ENCODE measurements around the gene BAIAP2L2.
"Not testable (repeated sequence)": the region's sequence is repeated elsewhere in the genome, so short reads cannot be mapped to it uniquely, and the experiment has no call there.

Gene BAIAP2L2

DNA sequence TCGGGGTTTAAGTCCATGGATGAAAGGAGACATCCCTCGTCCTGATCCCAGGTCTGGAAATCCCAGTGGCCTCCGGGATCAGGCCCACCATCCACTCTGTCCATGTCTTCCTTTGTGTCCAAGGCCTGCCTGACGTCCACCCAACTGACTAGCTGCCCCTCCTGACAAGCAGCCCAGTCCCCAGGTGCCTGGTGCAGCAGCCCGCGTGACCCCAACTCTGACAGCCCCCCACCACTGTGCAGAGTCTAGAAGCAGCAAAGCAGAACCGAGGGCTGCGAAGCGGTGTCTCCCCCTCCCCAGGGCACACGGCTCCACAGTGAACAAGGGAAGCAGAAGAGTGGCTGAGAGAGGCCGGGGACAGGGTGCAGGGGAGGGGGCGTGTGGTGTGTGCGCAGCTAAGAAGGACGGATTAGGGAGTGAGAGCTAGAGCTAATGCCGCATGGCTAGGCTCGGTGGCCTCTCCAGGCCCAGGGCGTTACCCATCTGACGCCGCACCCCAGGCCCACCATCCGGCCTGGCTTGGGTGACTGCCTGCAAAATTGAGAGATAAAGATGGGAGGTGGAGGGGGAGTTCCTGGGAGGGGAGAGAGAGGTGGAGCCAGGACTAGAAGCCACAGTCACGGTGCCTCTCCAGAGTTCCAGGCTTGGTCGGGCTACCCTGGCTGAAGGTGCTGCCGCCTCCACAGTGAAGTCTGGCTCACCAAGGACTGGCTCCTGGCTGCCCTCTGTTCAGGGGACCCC, 16.6 kb upstream of the BAIAP2L2 start:
- no peak for DNase-seq

DNA sequence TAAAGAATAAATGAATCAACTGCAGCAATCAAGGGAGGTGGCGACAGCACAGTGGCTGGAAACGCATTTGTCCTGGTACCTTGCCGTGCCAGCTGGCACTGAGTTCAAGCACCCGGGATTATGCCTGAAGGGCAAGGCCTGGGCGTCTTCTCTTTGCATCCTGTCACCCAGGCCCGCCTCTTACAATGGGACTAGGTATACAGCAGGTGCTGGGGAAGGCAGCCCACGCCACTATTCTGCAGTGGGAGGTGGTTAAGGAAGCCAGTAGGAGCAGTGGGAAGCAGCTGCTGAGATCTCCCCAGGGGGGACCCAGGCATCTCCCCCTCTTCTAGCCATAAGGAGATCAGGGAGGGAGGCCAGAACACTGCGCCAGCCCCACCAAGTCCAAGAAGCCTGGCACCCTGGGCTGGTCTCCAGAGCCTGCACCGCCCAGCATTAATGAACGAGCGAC, 15.3 kb upstream of the BAIAP2L2 start:
- peak; percentile 31 for DNase-seq

DNA sequence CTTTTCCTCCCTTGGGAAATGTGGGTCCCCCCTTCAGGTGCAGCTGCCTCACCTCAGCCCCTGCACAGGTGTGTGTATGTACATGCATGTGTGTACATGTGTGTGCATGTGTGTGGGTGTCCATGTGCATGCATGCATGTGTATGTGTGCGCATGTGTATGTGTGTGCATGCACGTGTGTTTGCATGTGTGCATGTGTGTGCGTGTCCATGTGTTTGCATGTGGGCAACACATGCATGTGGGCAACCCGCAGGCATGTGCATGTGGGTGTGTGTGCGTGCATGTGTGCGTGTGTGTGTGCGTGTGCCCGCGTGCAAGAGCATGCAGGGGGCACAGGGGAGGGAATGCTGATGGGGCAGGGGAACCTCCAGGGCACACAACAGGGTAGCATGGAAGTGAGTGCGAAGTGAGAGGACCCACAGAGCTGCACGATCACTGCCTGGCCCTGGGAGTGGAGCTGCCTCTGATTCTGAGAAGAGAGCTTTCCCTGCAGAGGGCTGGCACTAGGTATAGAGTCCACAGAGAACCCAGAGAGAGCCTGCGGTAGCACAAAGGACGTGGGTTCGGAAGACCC, 14.6 kb upstream of the BAIAP2L2 start:
- no peak for DNase-seq

DNA sequence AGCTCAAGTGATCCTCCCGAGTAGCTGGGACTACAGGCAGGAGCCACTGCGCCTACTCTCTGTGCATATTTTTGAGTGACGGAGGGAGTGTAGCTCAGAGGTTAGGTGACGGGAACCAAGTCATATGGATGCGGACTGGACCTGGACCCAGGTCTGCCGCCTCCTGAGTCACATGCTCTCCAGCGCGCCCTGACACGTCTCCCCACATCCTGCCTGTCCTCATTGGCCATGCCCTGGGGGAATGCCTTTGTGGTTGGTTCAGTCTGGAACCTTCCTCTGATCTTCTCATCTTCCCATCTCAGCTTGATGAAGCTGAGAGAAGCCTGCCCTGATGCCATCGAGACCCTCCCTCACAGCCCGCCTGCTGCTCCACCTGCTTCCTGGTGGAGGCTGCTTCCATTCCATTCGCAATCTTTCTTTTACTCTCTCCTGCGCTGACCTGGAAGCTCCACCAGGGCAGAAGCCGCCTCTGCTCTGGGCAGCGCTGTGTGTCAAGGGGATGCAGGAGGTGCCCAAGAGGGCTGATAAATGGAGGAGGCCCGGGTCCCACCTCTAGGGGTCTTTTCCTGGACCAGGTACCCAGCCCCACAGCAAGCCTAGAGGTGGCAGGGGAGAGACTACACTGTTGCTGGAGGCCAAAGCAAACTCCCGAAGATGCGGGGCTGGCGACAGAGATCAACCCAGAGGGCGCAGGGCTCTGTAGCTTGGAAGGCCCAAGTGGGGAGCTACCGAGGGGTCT, 13.9 kb upstream of the BAIAP2L2 start:
- DNase-seq, result no peak

DNA sequence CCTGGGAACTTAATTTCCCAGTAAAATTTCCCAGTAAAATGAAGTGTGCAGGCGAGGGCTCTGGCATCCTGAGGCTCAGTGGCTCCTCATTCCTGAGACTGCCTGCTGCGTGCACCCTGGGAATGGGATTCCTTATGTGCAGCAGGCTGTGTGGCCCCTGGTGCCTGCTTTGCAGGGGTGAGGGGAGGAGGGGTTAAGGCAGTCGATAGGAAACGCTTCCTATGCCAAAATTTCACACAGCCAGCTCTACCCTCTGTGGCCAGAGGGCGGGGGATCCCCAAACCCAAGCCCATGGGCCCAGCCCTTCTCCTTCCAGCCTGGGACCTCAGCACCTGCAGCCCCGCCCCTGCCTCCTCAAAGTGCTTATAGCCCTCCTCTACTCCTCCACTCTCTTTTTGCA, 12.1 kb upstream of the BAIAP2L2 start:
- no peak for DNase-seq

DNA sequence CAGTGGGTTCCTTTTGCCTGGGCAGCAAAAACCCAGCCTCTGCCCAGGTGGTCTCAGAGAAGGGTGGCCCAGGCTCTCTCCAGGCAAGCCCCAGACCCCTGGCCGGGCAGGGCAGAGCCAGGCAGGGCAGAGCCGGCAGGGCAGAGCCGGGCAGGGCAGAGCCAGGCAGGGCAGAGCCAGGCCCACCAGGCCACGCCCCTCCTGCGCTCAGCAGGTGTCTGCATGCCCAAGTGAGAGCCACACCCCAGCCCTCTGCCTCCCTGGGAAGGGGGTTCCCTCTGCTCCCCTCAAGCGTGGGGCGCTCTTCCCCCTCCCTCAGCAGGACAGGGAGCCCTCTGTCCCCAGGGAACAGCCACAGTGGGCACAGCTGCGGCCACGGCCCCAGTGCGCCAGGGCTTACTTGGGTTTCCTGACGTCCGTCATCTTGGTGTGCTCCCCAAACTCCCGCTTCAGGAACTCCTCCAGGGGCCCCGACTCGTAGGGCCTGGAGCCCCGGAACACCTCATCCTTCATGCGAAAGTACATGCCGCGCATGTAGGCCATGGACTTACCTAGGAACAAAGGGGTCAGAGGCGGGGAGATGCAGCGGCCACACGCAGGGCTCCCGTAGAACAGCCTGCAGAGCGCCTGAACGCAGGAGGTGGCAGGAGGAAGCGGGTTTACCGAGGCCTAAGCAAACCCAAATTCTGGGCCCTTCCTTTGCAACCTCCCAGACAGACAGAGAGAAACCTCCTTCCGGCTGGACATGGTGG, 10.1 kb upstream of the BAIAP2L2 start:
- no peak for DNase-seq

DNA sequence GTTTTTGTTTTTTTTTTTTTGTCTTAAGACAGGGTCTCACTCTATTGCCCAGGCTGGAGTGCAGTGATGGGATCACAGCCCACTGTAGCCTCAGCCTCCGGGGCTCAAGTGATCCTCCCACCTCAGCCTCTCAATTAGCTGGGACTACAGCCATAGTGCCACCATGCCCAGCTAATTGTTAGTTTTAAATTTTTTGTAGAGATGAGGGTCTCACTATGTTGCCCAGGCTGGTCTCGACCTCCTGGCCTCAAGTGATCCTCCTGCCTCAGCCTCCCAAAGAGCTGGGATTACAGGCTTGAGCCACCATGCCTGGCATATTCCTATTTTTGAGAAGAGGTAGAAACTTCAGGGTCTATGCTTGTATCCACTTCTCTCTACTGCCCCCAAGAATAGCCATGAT, 8.3 kb upstream of the BAIAP2L2 start:
- DNase-seq, result not testable (repeated sequence)

DNA sequence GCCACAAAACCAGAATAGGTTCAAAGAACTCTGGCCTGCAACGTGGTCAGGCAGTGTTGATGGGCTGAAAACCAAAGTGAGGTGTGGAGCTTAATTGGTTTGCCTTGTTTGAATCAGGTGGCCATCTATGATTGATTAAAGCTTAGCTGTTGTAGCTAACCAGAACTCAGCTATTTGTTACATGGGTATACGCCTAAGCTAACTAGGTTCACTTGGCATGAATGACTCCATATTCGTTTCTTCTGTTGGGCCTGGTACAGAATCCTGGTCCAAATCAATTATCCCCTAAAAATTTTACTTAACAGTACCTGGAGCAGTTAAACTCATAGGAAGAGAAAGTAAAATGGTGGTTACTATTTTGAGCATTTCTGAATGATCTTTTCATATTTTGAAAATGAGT, 7.7 kb upstream of the BAIAP2L2 start:
- no peak for DNase-seq

DNA sequence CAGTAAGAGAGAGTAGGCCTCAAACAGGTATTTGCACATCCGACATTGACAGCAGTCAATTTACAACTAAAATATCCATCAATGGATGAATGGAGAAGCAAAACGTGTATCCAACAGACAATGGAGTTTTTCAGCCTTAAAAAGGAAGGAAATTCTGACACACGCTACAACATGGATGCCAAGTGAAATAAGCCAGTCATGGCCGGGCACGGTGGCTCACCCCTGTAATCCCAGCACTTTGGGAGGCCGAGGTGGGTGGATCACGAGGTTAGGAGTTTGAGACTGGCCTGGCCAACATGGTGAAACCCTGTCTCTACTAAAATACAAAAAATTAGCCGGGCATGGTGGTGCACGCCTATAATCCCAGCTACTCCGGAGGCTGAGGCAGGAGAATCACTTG, 7.1 kb upstream of the BAIAP2L2 start:
- not testable (repeated sequence) for DNase-seq

DNA sequence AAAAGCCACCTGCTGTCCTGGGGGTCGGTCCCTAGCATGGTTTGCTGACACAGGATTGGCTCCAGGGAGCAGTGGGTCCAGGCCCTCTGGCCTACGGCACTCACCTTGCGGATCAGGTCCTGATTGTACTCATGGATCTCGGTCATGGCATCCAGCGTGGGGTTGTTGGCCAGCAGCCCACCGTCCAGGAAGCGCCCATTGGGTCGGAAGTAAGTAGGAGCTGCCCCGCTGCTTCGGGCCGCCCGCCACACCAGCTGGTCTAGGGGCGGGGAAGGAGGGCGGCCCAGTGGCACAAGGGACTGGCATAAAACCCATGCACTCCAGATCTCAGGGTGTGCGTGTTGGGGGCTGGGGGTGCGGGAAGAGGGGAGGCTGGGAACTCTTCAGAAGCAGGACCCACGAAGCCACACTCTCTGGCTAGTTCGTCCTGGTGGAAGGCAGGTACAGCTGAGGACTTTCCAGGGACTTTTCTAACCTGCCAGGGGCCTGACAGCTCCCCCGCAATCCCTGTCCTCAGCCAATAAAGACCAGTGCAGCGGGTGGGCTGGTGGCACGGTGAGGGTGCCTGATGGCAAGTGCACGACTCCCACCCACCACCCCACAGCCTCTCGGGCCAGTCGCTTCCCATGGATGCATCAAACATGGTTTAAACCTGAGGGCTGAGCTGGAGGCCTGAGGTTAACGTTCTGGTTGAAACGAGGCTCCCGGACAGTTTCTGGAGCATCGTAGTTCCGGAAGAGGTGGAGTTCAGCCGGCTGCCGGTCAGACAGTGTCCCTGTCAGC, 5.1 kb upstream of the BAIAP2L2 start:
- DNase-seq, result no peak

DNA sequence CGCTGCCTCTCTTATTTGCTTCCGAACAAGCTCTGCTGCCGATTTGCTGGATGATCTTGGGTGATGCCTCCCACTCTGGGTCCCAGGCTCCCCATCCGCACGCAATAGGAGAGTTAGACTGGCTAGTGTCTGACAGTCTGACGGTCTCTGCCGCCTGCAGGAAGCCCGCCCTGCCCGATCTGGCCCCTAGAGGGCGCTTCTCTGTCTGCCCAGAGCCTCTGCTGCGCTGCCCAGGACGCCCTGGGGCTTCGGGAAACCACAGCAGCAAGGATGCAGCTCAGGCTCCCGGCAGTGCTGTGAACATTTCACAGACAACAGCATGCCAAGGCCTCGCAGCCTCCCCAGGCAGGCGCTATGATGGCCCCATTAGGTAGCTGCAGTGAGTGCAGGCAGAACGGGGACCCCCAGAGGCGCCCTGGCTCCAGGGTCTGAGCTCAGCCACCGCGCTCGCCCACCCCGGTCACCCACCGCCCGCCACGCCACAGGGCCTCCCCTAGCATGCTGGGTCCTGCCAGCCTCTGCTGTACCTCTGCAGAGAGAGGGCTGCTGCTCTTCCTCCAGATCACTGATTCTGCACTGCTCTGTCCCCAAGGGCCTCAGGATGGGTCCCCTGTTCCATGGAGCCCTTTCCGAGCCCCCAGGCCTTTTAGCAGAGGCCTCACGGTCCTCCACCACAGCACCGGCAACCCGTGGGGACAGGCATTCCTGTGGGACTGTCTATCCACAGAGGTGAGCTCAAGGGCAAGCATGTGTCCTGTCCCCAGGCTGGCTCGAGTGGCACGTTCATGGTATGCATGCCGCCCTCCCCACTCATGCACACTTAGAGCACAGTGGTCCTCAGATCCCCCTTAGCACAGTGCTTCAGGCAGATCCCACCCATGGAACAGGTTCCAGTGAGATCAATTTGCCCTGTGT, 4.3 kb upstream of the BAIAP2L2 start:
- DNase-seq, result peak; percentile 11

DNA sequence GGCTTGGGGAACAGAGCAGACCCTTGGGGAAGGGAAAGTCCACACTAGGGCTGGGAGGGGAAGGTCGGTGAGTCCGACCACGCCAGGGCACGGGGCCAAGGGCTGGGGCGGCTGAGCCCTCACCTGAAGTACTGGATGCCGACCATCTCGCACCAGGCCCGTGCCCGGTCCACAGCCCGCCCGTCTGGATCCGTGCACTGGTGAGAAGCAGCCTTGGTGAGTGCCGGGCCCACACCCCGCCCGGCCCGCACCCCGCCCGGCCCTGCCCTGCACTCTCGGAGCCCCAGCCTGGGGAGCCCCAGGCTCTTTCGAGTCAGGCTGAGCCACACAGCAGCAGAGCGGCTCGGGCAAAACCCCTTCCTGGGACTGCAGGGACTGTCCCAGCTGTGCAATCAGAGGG, 1.9 kb upstream of the BAIAP2L2 start:
- DNase-seq, result no peak

DNA sequence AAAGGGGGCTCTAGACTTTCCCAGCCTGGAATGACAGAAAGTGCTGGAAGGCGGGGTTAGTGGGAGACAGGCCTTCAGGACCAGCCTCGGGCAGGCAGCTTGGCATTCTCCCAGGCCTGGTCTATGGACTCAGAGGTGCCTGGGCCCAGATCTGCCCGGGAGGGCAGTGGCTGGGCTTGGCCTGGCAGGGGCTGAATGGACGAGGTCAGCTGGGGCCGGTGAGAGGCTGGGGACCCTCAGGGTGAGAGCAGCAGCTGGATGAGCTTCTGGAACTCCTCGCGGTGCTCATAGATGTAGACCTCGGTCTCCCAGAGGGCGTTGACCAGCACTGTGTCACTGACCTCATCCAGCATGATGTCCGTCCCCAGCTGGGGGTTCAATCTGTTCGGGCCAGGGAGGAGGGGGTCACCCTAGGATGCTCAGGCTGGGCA, 1.5 kb upstream of the BAIAP2L2 start:
- no peak for DNase-seq

DNA sequence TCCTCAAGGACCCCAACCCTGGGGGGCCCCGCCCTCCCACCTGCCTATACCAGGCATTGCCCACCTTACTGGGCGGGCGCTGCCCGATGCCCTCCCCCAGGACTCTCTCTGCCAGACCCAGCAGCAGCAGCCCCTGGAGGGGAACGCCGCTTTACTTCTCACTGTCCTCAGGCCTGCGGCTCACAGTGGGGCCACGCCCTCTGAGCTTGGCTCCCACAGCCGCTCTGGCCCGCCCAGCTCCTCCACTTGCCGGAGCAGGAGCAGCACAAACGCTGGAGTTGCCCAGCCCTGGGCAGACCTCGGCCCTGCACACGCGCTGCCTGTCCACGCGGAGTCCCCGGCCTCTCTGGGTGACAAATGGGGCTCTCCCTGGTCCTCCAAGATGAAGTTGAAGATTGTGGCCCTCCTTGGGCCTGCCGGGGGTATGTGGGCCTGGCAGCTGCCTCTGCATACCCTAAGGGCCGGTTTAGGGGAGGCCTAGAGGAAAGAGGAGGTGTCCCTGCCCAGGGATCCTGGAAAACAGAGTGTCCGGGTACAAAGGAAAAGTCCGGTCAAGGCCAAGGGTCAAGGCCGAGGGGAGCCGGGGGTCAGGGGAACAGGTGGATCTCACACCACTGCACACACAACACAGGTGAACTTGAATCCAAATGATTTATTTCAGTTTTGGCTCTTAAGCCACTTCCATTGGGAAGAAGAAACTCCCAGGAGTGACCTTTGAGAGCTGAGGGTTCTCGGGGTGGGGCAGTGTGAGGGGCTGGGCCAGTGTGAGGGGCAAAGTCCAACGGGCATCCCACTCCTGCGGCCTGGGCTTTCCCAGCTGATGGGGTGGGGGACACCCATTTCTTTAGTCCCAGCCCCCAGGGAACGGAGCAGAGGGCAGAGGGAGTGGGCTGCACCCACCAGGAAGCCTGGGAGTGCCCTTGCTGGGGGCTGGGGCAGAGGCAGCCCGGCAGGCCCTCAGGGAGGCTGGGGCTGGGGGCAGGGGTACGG, 674 bp upstream of the BAIAP2L2 start:
- no peak for DNase-seq

DNA sequence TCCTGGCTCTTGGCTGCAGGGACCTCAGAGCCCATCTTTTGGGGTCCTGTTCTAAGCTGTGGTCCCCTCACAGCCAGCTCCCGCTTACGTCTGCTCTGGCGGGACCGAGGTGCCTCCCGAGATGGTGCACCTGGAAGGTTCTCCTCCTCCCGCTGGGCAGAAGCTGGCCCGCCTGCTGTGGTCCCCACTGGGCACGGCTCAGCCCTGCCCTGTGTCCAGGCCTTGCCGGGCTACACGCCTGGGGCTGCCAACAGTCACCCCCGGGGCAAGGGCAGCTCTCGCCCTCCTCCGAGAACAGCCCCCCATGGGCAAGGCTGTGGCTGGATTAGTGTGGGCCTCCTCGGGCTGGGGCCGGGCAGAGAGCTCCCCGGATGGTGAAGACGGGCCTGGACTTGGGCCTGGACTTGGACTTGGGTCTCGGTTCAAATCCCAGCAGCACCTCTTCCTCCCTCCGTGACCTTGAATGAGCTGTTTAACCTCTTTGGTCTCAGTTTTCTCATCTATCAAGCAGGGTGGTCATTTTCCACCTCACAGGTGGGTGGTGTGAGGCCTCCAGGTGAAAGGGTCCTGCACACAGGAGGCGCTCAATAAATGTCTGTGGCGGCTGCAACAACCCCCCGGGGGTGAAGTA, 998 bp downstream of the BAIAP2L2 start:
- DNase-seq, result no peak

DNA sequence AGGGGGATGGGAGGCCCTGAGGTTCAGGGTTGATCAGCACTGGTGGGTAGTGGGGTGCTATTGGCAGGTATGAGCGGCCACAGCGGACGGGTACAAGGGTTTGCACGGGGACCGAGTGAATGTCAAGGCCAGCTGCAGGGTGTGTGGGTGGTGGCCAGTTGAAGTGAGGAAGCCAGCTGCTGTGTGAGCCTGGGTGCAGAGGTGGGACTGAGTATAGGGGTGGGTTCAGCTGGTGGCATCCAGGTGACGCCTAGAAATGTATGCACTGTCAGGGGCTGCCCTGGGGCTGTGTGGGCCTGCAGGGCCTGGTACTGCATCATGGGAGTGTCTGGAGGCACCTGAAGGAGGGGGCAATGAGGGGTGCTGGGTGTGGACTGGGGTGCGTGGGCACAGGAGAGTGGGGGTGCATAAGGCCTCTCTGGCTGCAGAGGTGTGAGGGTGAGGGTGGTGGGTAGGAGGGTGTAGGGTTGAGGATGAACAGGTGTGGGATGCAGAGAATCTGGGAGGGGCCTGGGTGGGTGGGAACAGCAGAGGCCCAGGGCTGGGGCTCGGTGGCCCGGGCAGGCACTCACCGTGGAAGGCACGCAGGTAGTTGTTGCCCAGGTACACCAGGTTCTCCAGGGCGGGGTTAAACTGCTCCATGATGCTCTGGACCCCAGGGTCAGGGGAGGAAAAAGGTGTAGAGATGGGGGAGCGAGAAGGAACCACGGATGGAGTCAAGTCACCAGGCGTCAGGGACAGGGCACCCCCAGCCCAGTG, 1.7 kb downstream of the BAIAP2L2 start:
- DNase-seq, result no peak

DNA sequence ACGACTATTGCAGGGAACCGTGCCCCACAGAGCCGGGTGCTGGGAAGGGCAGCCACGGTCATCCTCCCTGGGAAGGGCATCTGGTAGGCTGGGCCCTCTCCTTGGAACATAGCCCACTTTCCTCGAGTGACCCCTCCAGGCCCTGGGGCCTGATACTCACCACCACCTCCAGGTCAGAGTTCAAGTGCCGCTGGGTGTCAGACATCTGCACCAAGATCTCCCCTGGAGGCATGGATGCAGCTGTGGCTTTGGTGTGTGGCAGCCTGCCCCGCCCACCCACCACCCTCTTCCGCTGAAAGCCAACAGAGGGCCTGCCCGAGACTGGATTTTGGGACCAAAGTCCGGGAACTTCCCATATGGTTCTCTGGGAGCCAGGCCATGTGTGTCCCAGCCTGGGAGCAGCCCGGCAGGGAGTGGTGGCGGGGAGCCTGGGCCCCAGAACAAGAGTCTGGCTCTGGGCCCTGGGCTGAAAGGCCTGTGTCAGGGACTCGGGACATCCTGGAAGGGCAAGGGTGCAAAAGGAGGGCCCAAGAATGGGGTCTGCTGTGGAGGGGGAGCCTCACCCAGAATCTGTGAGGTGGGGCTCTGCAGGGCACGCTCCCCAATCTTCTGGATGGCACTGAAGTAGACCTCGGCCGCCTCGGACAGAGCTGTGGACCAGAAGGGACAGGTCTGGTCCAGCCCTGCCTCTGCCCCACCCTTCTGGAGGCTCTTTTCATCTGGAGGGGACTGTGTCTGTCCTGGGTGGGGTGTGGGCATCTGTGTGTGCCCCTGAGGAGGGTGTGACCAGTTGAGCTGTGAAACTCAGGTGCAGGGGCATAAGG, 2.6 kb downstream of the BAIAP2L2 start:
- no peak for DNase-seq
